HG03060 (cell line): Measurements from ENCODE around the gene FBXW8.

ENCODE experiments used
- ATAC-seq: cut with Tn5 transposase; IDR thresholded peaks from one replicate; pipeline ENCODE4 v1.9.1; 2021; ENCODE audit warnings: low read depth, moderate number of reproducible peaks; ENCODE audit not compliant: unreplicated experiment

The FBXW8 gene

DNA sequence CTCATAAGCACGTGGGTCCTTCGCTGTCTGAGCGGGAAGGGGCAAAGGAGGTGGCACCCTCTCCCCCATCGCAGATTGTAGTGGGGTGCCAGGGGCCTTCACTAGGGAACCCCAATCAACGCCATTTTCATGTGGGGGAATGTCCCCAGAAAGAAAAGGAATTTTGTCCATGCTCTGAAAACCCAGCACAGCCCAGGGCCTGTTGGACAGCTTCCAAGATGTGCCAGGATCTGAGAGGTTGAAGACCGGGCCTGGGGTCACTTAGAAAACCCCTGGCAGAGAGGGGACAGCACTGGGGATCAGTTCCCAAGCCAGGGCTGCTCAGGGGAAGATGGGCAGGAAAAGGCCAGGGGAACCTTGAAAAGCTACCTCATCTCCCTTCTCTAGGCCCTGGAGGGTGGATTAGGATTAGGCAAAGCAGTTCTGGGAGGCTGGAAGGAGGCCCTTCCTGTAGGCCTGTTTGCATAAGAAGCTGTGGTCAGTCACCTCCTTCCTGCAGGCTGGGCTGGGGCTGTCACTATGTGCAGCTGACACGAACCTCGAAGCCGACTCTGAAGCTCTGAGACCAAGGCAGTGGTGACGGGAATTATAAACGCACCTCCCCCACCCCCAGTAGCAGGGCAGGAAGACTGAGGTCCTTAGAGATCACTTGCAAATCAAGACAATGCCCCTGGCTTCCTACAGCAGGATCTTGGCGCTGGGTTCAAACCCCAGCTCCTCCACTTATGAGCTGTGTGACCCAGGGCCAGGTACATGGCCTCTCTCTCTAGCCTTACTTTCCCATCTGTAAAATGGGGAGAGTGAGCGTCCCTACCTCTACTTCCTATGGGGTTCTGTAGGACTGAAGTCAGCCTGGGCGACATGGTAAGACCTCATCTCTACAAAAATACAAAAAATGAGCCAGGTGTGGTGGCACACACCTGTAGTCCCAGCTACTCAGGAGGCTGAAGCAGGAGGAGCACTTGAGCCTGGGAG is 159.5 kb downstream of the FBXW8 start:
- ATAC-seq: no peak

DNA sequence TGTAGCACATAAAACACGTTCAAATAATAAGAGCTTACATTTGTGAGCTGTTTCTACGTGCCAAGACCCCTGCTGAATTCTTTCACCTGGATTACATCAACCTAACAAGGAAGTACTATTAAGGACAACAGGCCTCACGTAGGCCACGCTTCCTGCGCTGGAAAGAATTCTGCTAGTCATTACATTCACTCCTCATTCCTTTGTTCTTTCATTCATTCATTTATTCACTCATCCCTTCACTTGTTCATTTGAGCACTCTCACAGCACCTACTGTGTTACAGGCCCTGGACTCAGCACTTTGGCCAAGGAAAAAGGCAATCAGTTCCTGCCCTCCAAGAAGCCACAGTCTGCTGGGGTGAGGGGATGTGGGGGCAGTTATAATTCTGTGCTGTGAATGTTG is 160.3 kb downstream of the FBXW8 start:
- no peak for ATAC-seq

- ATAC-seq: no peak
Observed at GRCh38 chr12:117072106-117072505, 161.4 kb downstream of the FBXW8 start.

DNA sequence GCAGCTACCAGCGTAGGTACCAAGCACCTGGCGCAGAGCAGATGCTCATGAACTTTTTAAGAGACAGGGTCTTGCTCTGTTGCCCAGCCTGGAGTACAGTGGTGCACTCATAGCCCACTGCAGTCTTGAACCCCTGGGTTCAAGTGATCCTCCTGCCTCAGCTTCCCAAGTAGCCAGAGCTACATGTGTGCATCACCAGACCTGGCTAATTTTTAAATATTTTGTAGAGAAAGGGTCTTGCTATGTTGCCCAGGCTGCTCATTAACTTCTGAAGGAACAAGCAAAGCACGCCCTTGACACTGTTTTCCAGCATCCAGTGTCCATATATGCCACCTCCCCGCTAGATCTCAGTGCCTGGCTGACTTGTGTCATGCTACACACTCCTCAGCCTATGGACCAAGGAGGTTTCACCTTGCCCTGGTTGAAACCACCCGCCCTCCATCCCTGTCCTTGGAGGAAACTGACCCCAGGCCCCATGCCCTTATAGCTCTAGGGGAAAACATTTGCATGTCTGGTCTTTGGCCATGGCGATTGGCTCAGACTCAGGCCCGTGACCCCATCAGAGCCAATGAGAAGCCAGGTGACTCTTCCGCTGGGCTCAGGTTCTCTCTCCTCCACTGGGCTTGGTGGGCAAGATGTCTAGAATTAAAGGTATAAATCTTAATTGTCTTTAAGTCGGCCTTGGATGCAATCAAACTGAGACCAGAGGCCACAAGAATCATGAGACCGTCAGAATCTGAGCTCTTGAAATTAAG is 162.2 kb downstream of the FBXW8 start:
- no peak for ATAC-seq

DNA sequence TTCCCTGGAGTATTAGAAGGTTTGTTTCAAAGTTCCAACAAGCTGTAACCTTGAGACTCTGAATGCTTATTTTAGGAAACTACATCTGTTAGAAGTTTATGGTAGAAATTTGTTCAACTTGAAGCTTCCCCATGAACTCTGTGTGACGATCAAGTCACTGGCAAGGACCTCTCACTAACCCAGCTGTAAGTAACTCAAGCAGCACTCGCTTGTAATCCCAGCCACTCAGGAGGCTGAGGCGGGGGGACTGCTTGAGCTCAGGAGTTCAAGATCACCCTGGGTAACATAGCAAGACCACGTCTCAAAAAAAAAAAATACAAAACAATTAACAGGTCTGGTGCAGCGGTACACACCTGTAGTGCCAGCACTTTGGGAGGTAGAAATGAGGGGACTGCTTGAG is 162.9 kb downstream of the FBXW8 start:
- ATAC-seq: no peak

DNA sequence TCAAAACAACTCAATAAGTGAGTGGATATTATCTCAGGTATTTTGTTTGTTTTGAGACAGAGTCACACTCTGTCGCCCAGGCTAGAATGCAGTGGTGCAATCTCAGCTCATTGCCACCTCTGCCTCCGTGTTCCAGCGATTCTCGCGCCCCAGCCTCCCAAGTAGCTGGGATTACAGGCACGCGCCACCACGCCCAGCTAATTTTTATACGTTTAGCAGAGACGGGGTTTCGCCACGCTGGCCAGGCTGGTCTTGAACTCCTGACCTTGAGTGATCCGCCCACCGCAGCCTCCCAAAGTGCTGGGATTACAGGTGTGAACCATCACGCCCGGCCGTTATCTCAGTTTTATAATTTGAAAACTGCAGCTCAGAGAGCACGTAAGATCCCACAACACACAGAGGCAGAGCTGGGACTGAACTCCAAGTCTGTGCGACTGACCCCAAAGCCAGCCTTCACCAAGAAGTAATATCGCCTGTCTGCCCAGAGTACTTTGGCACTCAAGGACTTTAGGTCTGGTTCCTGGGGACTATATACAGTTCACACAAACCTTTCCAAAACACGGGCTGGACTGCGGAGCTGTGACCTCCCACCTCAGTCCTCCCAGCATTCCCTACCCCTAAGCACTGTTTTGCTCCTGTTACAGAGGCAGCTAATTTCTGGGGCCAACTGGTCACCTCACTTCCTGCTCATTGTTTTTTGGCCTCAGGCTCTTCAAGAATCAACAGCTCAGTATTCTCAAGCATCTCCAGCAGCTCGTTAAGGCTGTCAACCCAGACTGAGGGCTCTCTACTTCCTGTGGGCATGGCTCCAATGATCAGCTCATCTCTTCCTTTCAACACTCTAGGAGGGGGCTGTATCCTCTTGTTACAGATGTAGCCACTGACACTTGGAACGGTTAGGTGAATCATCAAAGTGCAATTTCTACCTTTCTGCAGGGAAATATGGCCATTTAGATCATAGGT is 165.9 kb downstream of the FBXW8 start:
- no peak for ATAC-seq

- ATAC-seq: no peak
Observed at GRCh38 chr12:117079487-117079886, 168.7 kb downstream of the FBXW8 start.

GRCh38 chr12:117080661-117081144 is 170.0 kb downstream of the FBXW8 start:
- ATAC-seq: no peak
